H1 (cell line): ENCODE measurements around the gene TMIGD2. TPM values are rescaled to one million over a fixed set of nuclear protein-coding genes. Genes with fewer than 3 reads are reported as not detected.
A peak's percentile ranks its signal among the peaks of the same experiment; 100 is the strongest.

Experiments used
- CTCF ChIA-PET: fragments of 300-600 bp; sonication (Branson Sonifier 250); formaldehyde crosslinking; loops from one replicate; lab custom pipeline; 2021; ENCODE audit not compliant: partially characterized antibody; lab: Charles Lee
- POLR2A ChIA-PET: fragments of 300-600 bp; sonication (Branson Sonifier 250); formaldehyde crosslinking; loops from one replicate; lab custom pipeline; 2021; ENCODE audit warnings: inconsistent platforms; ENCODE audit not compliant: partially characterized antibody; lab: Charles Lee
- DNase-seq, 2 experiments: peaks; one replicate each; pipeline versions ENCODE4 v3.0.0 to v3.0.0-alpha.2; 2010 to 2022; ENCODE audit warnings: low spot score in 2 of 2, low read depth in 1 of 2, mixed read lengths in 1 of 2
- FAIRE-seq: peaks from 2 replicates; lab custom pipeline; 2011; peaks lifted over from hg19 to GRCh38; lab: Jason Lieb, UNC
- H2AFZ ChIP-seq: 2 replicates; pipeline ENCODE4 v1.8.1; 2012; ENCODE audit warnings: low read length, inconsistent platforms
- H2AK5ac ChIP-seq: 2 replicates; pipeline ENCODE4 v1.6.1; 2013; ENCODE audit warnings: low read depth, low read length
- H2BK120ac ChIP-seq: replicated peaks from 2 replicates; pipeline ENCODE3; 2013; ENCODE audit warnings: low read depth, low read length, inconsistent platforms
- H2BK12ac ChIP-seq: 2 replicates; pipeline ENCODE4 v1.6.1; 2013; ENCODE audit warnings: low read depth, low read length
- H2BK15ac ChIP-seq: 2 replicates; pipeline ENCODE4 v1.6.1; 2013; ENCODE audit warnings: low read length
- H2BK20ac ChIP-seq: 2 replicates; pipeline ENCODE4 v1.6.1; 2013; ENCODE audit warnings: low read length
- H2BK5ac ChIP-seq: 2 replicates; pipeline ENCODE4 v1.6.1; 2013; ENCODE audit warnings: low read depth, low read length
- H3K14ac ChIP-seq: 2 replicates; pipeline ENCODE4 v1.6.1; 2013; ENCODE audit warnings: inconsistent platforms; ENCODE audit not compliant: insufficient read length
- H3K18ac ChIP-seq: 2 replicates; pipeline ENCODE4 v1.6.1; 2013; ENCODE audit warnings: low read length; ENCODE audit errors: extremely low read depth
- H3K23ac ChIP-seq: 2 replicates; pipeline ENCODE4 v1.6.1; 2013; ENCODE audit warnings: inconsistent platforms; ENCODE audit not compliant: insufficient read length
- H3K23me2 ChIP-seq: 2 replicates; pipeline ENCODE4 v1.6.1; 2013; ENCODE audit warnings: low read depth, low read length
- H3K27ac ChIP-seq: 2 replicates; pipeline ENCODE4 v1.6.1; 2011; ENCODE audit warnings: low read depth, low read length, inconsistent platforms
- H3K27me3 ChIP-seq, 4 experiments: replicated peaks in 1 of 4; 1 replicate in 1 of 4; 2 replicates in 3 of 4; pipeline versions ENCODE4 v1.6.1 to v1.8.1; 2011 to 2013; ENCODE audit warnings: low read length in 3 of 4, mild to moderate bottlenecking in 3 of 4, inconsistent platforms in 2 of 4, mixed read lengths in 2 of 4, moderate library complexity in 1 of 4; ENCODE audit not compliant: control insufficient read depth in 3 of 4, insufficient read depth in 3 of 4; ENCODE audit errors: extremely low read depth in 1 of 4
- H3K36me3 ChIP-seq, 4 experiments: 2 replicates each; pipeline versions ENCODE4 v1.6.1 to v1.8.1; 2011 to 2013; ENCODE audit warnings: mild to moderate bottlenecking in 4 of 4, low read length in 3 of 4, moderate library complexity in 2 of 4, control low read depth in 1 of 4, inconsistent platforms in 1 of 4; ENCODE audit not compliant: insufficient read depth in 4 of 4, control insufficient read depth in 2 of 4
- H3K4ac ChIP-seq: replicated peaks from 2 replicates; pipeline ENCODE3; 2013; ENCODE audit warnings: low read length, low read depth, mixed read lengths, inconsistent platforms; ENCODE audit not compliant: insufficient read length
- H3K4me1 ChIP-seq, 4 experiments: replicated peaks in 1 of 4; 1 replicate in 1 of 4; 2 replicates in 3 of 4; pipeline versions ENCODE4 v1.6.1 to v1.8.1; 2011 to 2013; ENCODE audit warnings: low read length in 3 of 4, inconsistent platforms in 2 of 4, mixed read lengths in 1 of 4; ENCODE audit not compliant: insufficient read depth in 4 of 4, control insufficient read depth in 3 of 4
- H3K4me2 ChIP-seq, 2 experiments: 2 replicates each; pipeline versions ENCODE4 v1.6.1 to v1.8.1; 2011 to 2013; ENCODE audit warnings: low read depth in 2 of 2, low read length in 2 of 2, control low read depth in 1 of 2, inconsistent platforms in 1 of 2, mild to moderate bottlenecking in 1 of 2; ENCODE audit not compliant: insufficient read depth in 1 of 2
- H3K4me3 ChIP-seq, 4 experiments: fragments of 200-600, 300-600 bp in 1 of 4; sonication (generic), shearing (Covaris generic), sonication (Bioruptor Twin) in 1 of 4; 2 replicates each; pipeline versions ENCODE4 v1.5.1 to v1.8.1; 2011 to 2016; ENCODE audit warnings: low read length in 4 of 4, low read depth in 3 of 4, control low read depth in 2 of 4, inconsistent platforms in 2 of 4, mild to moderate bottlenecking in 2 of 4, mixed read lengths in 1 of 4, moderate library complexity in 1 of 4; ENCODE audit not compliant: insufficient read depth in 2 of 4; ENCODE audit errors: extremely low read depth in 1 of 4
- H3K56ac ChIP-seq: replicated peaks from 2 replicates; pipeline ENCODE3; 2013; ENCODE audit warnings: low read depth, mild to moderate bottlenecking, mixed read lengths, low read length, inconsistent platforms; ENCODE audit not compliant: insufficient read length
- H3K79me1 ChIP-seq: 2 replicates; pipeline ENCODE4 v1.6.1; 2013; ENCODE audit warnings: low read depth, low read length, control low read depth
- H3K79me2 ChIP-seq, 2 experiments: 2 replicates each; pipeline versions ENCODE4 v1.6.1 to v1.8.1; 2012 to 2013; ENCODE audit warnings: low read length in 2 of 2, mild to moderate bottlenecking in 2 of 2, inconsistent platforms in 1 of 2; ENCODE audit not compliant: insufficient read depth in 2 of 2, control insufficient read depth in 1 of 2
- H3K9ac ChIP-seq, 4 experiments: replicated peaks in 1 of 4; 1 replicate in 1 of 4; 2 replicates in 3 of 4; pipeline versions ENCODE4 v1.6.1 to v1.8.1; 2011 to 2013; ENCODE audit warnings: low read depth in 3 of 4, low read length in 3 of 4, control low read depth in 2 of 4, mild to moderate bottlenecking in 2 of 4, moderate library complexity in 2 of 4, inconsistent platforms in 1 of 4; ENCODE audit errors: extremely low read depth in 1 of 4
- H3K9me3 ChIP-seq, 2 experiments: 2 replicates each; pipeline versions ENCODE4 v1.6.1 to v1.8.1; 2012 to 2013; ENCODE audit warnings: mild to moderate bottlenecking in 2 of 2, moderate library complexity in 2 of 2, control low read depth in 1 of 2, inconsistent platforms in 1 of 2, low read depth in 1 of 2, low read length in 1 of 2, mixed read lengths in 1 of 2; ENCODE audit not compliant: insufficient read depth in 2 of 2
- H4K20me1 ChIP-seq, 2 experiments: replicated peaks in 1 of 2; 2 replicates each; pipeline versions ENCODE3 to v1.8.1; 2011 to 2013; ENCODE audit warnings: inconsistent platforms in 2 of 2, low read length in 2 of 2, mild to moderate bottlenecking in 1 of 2; ENCODE audit not compliant: insufficient read depth in 2 of 2, control insufficient read depth in 1 of 2
- H4K5ac ChIP-seq: 2 replicates; pipeline ENCODE4 v1.6.1; 2013; ENCODE audit warnings: low read length, low read depth, mixed read lengths, inconsistent platforms; ENCODE audit not compliant: insufficient read length
- H4K8ac ChIP-seq: 2 replicates; pipeline ENCODE4 v1.8.0; 2013; ENCODE audit warnings: mild to moderate bottlenecking, moderate library complexity, low read length, inconsistent platforms; ENCODE audit not compliant: insufficient read depth; ENCODE audit errors: extremely low read depth
- H4K91ac ChIP-seq: replicated peaks from 2 replicates; pipeline ENCODE3; 2013; ENCODE audit warnings: low read length, mixed read lengths, inconsistent platforms; ENCODE audit not compliant: insufficient read length
- CTCF ChIP-seq, 3 experiments: IDR thresholded peaks; 1 replicate in 2 of 3; 2 replicates in 1 of 3; pipeline versions ENCODE4 v1.5.1 to v1.6.1; 2011; ENCODE audit warnings: low read length in 3 of 3, mild to moderate bottlenecking in 3 of 3, inconsistent platforms in 2 of 3, low read depth in 1 of 3, moderate library complexity in 1 of 3; ENCODE audit not compliant: insufficient read depth in 1 of 3; ENCODE audit errors: control extremely low read depth in 1 of 3
- HDAC6 ChIP-seq: IDR thresholded peaks from one replicate; pipeline ENCODE4 v1.7.1; 2012; ENCODE audit warnings: low read depth, mild to moderate bottlenecking, inconsistent platforms, low read length, moderate library complexity
- KDM1A ChIP-seq: fragments of 200-600, 300-600 bp; sonication (generic); IDR thresholded peaks from 2 replicates; pipeline ENCODE4 v1.7.1; 2016; ENCODE audit warnings: mild to moderate bottlenecking, low read length, borderline replicate concordance
- WGBS, 2 experiments: shearing (Covaris generic) in 1 of 2; methylation state at CpG; one replicate each; pipeline versions ENCODE4 v1.1.6 to v1.1.7; 2013 to 2015; ENCODE audit warnings: low lambda C conversion rate in 2 of 2, mixed read lengths in 2 of 2, inconsistent platforms in 1 of 2, low coverage in 1 of 2, missing lambda C conversion rate in 1 of 2; ENCODE audit not compliant: insufficient replicate concordance in 2 of 2, insufficient coverage in 1 of 2, insufficient read length in 1 of 2; ENCODE audit errors: extremely low coverage in 1 of 2, missing lambda C conversion rate in 1 of 2; 5-methylcytosine and 5-hydroxymethylcytosine counted together
- polyA plus RNA-seq, 7 experiments: library from polyadenylated mRNA; depleted of rRNA in 3 of 7; stranded (reverse) in 5 of 7; unstranded in 2 of 7; fragments of >200 nt in 5 of 7; fragments of 200-250 nt in 2 of 7; gene quantifications; 1 replicate in 5 of 7; 2 replicates in 1 of 7; 4 replicates in 1 of 7; pipeline versions ENCODE4 v1.2.1 to v1.2.3, GENCODE V29; 2011 to 2013; ENCODE audit warnings: missing spikeins in 2 of 7, mixed read lengths in 2 of 7
- total RNA-seq: library from RNA; stranded (reverse); fragmentation: NEBNext Ultra II Directional; extraction: Animal tissue kit (Norgen Biotek cat#: 25700); gene quantifications from 2 replicates; pipeline ENCODE4 v1.2.1, GENCODE V29; 2021

TMIGD2 gene
- total and polyA plus RNA-seq, 2 of the 8 experiments (the other 6 are each of a cell fraction or from before 2014, with no cell fraction given): 0.39 to 0.41 TPM

- Histone ChIP-seq H3K4me1 (no peaks in the 10 kb centered on the region; a peak in 4 of 7 replicates), H2BK120ac (no peak overlapping the region), H2AFZ (no peak overlapping the region), H3K56ac (no peak overlapping the region), H3K79me1 (no peaks in the 10 kb centered on the region), H3K9ac (no peak overlapping the region), H2BK15ac (no peak overlapping the region), H3K27me3 (peaks cover 9 to 32% (median 29%) of the 10 kb centered on the region in 4 experiments), H4K8ac (no peak overlapping the region), H4K5ac (no peak overlapping the region), H3K79me2 (no peaks in the 10 kb centered on the region), H3K23ac (no peak overlapping the region), H3K4me3 (no peak overlapping the region), H3K4ac (no peak overlapping the region), H3K14ac (no peak overlapping the region), H3K9me3 (no peaks in the 10 kb centered on the region), H4K91ac (no peak overlapping the region), H2BK12ac (no peak overlapping the region), H2BK20ac (no peak overlapping the region), H4K20me1 (peaks cover 0 to 2% of the 10 kb centered on the region in 2 experiments), H3K27ac (no peak overlapping the region), H3K23me2 (peaks cover 9% of the 10 kb centered on the region; the same call in 1 of the 2 replicates), H2BK5ac (no peak overlapping the region), H3K36me3 (no peaks in the 10 kb centered on the region), H3K4me2 (no peak overlapping the region; a peak in 1 of 4 replicates), H2AK5ac (no peak overlapping the region), H3K18ac (no peak overlapping the region)
- 67% methylated on average over 16 of the region's 16 CpGs; no CpG with 5 or more reads in 1 of the 2 experiments for WGBS, 2 experiments
- POLR2A ChIA-PET: interaction anchor here (0.6 to 4.0 kb wide), 6 partner anchors 11 to 158 kb away, joined by 3 to 19 read pairs (median 4); partner anchors contain the start of genes MPND and YJU2
- TF ChIP-seq HDAC6: no peak
- no peak for TF ChIP-seq CTCF (IDR thresholded peaks at IDR 0.05; ENCODE audit: control extremely low read depth in 1 of 3, insufficient read depth in 1 of 3, low read depth in 1 of 3, low read length in 3 of 3)
- peak; percentile 87; the same call in 1 of the 2 replicates for TF ChIP-seq KDM1A
- CTCF ChIA-PET: interaction anchor here (1.2 to 14.6 kb wide), 6 partner anchors 9 to 68 kb away, joined by 3 to 311 read pairs (median 5); partner anchors contain the start of genes MPND and STAP2
- no peak for FAIRE-seq
- no peak for DNase-seq
These were observed 24.9 kb downstream of the TMIGD2 start for GRCh38 chr19:4277191-4277696.
